HepG2 (cell line): ENCODE results near the gene MEX3C. TPM values are rescaled to one million over a fixed set of nuclear protein-coding genes. Genes with fewer than 3 reads are reported as not detected.
A peak's percentile ranks its signal among the peaks of the same experiment; 100 is the strongest.

Experiments
- ADNP ChIP-seq: sonication (generic); formaldehyde crosslinking; IDR thresholded peaks from 2 replicates; pipeline ENCODE4 v1.4.0; 2020; ENCODE audit warnings: missing genetic modification reagents
- NR3C1 ChIP-seq: sonication (generic); formaldehyde crosslinking; IDR thresholded peaks from 2 replicates; pipeline ENCODE4 v1.4.0; 2020; ENCODE audit warnings: missing genetic modification reagents
- PLSCR1 ChIP-seq: sonication (generic); formaldehyde crosslinking; IDR thresholded peaks from 2 replicates; pipeline ENCODE4 v1.5.0; 2020; ENCODE audit warnings: missing genetic modification reagents, mild to moderate bottlenecking, borderline replicate concordance
- POLR2A ChIP-seq, 2 experiments: IDR thresholded peaks; 2 replicates each; pipeline ENCODE4 v1.6.1; 2011; ENCODE audit warnings: low read depth in 2 of 2, low read length in 2 of 2, mild to moderate bottlenecking in 1 of 2, moderate library complexity in 1 of 2; ENCODE audit not compliant: insufficient read depth in 1 of 2
- POLR2AphosphoS5 ChIP-seq: IDR thresholded peaks from 2 replicates; pipeline ENCODE4 v1.6.1; 2012; ENCODE audit warnings: low read depth, low read length
- RARA ChIP-seq: IDR thresholded peaks from 2 replicates; pipeline ENCODE4 v1.6.1; 2016; ENCODE audit warnings: missing genetic modification reagents, missing compliant biosample characterization
- SRSF1 ChIP-seq: fragments of 200-400 bp; formaldehyde crosslinking; optimal IDR thresholded peaks from 2 replicates; pipeline ENCODE3; 2017; ENCODE audit warnings: mild to moderate bottlenecking, low read depth, low read length, moderate library complexity
- STAG1 ChIP-seq: sonication (generic); formaldehyde crosslinking; IDR thresholded peaks from 2 replicates; pipeline ENCODE4 v1.4.0; 2020; ENCODE audit warnings: missing genetic modification reagents
- TMF1 ChIP-seq: sonication (generic); formaldehyde crosslinking; IDR thresholded peaks from 2 replicates; pipeline ENCODE4 v1.8.1; 2022; ENCODE audit warnings: low read depth, missing genetic modification reagents
- ZBTB7B ChIP-seq: sonication (generic); formaldehyde crosslinking; IDR thresholded peaks from 2 replicates; pipeline ENCODE4 v1.4.0; 2020; ENCODE audit warnings: missing genetic modification reagents
- ZC3H13 ChIP-seq: sonication (generic); formaldehyde crosslinking; IDR thresholded peaks from 2 replicates; pipeline ENCODE4 v1.8.1; 2023; ENCODE audit warnings: mild to moderate bottlenecking, missing genetic modification reagents, moderate library complexity
- ZNF251 ChIP-seq: sonication (generic); formaldehyde crosslinking; IDR thresholded peaks from 2 replicates; pipeline ENCODE4 v1.9.0; 2021; ENCODE audit warnings: mild to moderate bottlenecking, missing genetic modification reagents
- ZNF274 ChIP-seq: sonication (generic); formaldehyde crosslinking; IDR thresholded peaks from 2 replicates; pipeline ENCODE4 v1.5.1; 2020; ENCODE audit warnings: mild to moderate bottlenecking, missing genetic modification reagents
- ZNF335 ChIP-seq: sonication (generic); formaldehyde crosslinking; IDR thresholded peaks from 2 replicates; pipeline ENCODE4 v1.4.0; 2020; ENCODE audit warnings: missing genetic modification reagents
- ZNF451 ChIP-seq: sonication (generic); formaldehyde crosslinking; IDR thresholded peaks from 2 replicates; pipeline ENCODE4 v1.5.0; 2020; ENCODE audit warnings: mild to moderate bottlenecking, missing genetic modification reagents
- ZNF503 ChIP-seq: sonication (generic); formaldehyde crosslinking; IDR thresholded peaks from 2 replicates; pipeline ENCODE4 v1.4.0; 2020; ENCODE audit warnings: missing genetic modification reagents
- ZNF644 ChIP-seq: IDR thresholded peaks from 2 replicates; pipeline ENCODE4 v1.6.1; 2016; ENCODE audit warnings: low read depth
- ZNF781 ChIP-seq: sonication (generic); formaldehyde crosslinking; IDR thresholded peaks from 2 replicates; pipeline ENCODE4 v1.5.1; 2020; ENCODE audit warnings: borderline replicate concordance, mild to moderate bottlenecking, missing genetic modification reagents; ENCODE audit errors: not compliant biosample characterization
- polyA plus RNA-seq, 8 experiments: library from polyadenylated mRNA; depleted of rRNA in 3 of 8; stranded (reverse) in 7 of 8; unstranded in 1 of 8; fragments of >200 nt; fragmentation: Illumina TruSeq in 4 of 8; extraction: Trizol in 4 of 8; gene quantifications; 2 replicates each; pipeline versions ENCODE4 v1.2.1 to v1.2.3, GENCODE V29; 2011 to 2016; ENCODE audit warnings: low read depth in 4 of 8, missing spikeins in 1 of 8, mixed read lengths in 1 of 8; ENCODE audit not compliant: insufficient read depth in 1 of 8
- total RNA-seq, 5 experiments: library from RNA; depleted of rRNA; stranded (reverse); fragments of >200 nt; fragmentation: Illumina TruSeq; extraction: Trizol; gene quantifications; 2 replicates each; pipeline ENCODE4 v1.2.3, GENCODE V29; 2016; ENCODE audit warnings: low read depth in 1 of 5
- TF ChIP-seq, protein P1 (sequence below), 2 experiments: fragments of 450-650 bp in 1 of 2; sonication (generic) in 1 of 2; formaldehyde crosslinking in 1 of 2; IDR thresholded peaks; 2 replicates each; pipeline versions ENCODE4 v1.6.1 to v1.8.0; 2016 to 2022; ENCODE audit warnings: antibody characterized with exemption in 1 of 2, mild to moderate bottlenecking in 1 of 2, missing genetic modification reagents in 1 of 2
- TF ChIP-seq, protein P2 (sequence below): sonication (generic); formaldehyde crosslinking; IDR thresholded peaks from 2 replicates; pipeline ENCODE4 v1.8.1; 2022; ENCODE audit warnings: mild to moderate bottlenecking, missing genetic modification reagents

Gene MEX3C
- total and polyA plus RNA-seq, 2 of the 13 experiments (the other 11 are each of a cell fraction or from before 2014, with no cell fraction given), result 34.8 to 36.4 TPM

DNA sequence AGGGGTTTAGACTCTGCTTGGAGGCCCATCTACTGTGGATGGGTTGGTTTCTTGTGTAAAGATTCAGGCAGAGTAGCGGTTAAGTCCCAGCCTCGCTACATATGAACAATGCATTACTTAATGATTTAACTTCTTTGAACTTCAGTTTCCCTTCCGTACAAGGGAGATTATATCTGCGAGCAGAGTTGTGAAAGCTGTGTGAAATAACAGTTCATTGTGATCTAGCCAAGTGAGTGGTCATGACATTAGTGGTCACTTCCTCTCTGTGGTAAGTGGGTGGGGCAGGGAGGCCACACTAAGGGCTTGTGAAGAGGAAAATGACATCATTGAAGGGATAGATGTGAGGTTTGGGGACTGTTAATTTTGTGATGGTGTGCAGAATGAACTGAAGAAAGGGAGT is 14.1 kb upstream of the MEX3C start (continued):
- TF ChIP-seq, protein P1, sequence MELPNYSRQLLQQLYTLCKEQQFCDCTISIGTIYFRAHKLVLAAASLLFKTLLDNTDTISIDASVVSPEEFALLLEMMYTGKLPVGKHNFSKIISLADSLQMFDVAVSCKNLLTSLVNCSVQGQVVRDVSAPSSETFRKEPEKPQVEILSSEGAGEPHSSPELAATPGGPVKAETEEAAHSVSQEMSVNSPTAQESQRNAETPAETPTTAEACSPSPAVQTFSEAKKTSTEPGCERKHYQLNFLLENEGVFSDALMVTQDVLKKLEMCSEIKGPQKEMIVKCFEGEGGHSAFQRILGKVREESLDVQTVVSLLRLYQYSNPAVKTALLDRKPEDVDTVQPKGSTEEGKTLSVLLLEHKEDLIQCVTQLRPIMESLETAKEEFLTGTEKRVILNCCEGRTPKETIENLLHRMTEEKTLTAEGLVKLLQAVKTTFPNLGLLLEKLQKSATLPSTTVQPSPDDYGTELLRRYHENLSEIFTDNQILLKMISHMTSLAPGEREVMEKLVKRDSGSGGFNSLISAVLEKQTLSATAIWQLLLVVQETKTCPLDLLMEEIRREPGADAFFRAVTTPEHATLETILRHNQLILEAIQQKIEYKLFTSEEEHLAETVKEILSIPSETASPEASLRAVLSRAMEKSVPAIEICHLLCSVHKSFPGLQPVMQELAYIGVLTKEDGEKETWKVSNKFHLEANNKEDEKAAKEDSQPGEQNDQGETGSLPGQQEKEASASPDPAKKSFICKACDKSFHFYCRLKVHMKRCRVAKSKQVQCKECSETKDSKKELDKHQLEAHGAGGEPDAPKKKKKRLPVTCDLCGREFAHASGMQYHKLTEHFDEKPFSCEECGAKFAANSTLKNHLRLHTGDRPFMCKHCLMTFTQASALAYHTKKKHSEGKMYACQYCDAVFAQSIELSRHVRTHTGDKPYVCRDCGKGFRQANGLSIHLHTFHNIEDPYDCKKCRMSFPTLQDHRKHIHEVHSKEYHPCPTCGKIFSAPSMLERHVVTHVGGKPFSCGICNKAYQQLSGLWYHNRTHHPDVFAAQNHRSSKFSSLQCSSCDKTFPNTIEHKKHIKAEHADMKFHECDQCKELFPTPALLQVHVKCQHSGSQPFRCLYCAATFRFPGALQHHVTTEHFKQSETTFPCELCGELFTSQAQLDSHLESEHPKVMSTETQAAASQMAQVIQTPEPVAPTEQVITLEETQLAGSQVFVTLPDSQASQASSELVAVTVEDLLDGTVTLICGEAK (IDR thresholded peaks at IDR 0.05), result no peak
- TF ChIP-seq, protein P1 (CRISPR knock-in tag; IDR thresholded peaks at IDR 0.05), result no peak
- TF ChIP-seq ZNF335 (CRISPR knock-in tag), result no peak
- no peak for TF ChIP-seq ZNF274 (CRISPR knock-in tag)
- no peak for TF ChIP-seq ZBTB7B (CRISPR knock-in tag)
- no peak for TF ChIP-seq ZNF503 (CRISPR knock-in tag)
- no peak for TF ChIP-seq ZNF451 (CRISPR knock-in tag)
- TF ChIP-seq ADNP, result no peak
- TF ChIP-seq ZC3H13 (CRISPR knock-in tag), result no peak
- 0 out of 2 replicates have a peak, but pooled peaks have one; percentile 21 for TF ChIP-seq ZNF644 (CRISPR knock-in tag)
- no peak for TF ChIP-seq ZNF781 (CRISPR knock-in tag)
- TF ChIP-seq, protein P2, sequence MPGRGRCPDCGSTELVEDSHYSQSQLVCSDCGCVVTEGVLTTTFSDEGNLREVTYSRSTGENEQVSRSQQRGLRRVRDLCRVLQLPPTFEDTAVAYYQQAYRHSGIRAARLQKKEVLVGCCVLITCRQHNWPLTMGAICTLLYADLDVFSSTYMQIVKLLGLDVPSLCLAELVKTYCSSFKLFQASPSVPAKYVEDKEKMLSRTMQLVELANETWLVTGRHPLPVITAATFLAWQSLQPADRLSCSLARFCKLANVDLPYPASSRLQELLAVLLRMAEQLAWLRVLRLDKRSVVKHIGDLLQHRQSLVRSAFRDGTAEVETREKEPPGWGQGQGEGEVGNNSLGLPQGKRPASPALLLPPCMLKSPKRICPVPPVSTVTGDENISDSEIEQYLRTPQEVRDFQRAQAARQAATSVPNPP (CRISPR knock-in tag), result no peak
- TF ChIP-seq ZNF251 (CRISPR knock-in tag), result no peak
- no peak for TF ChIP-seq PLSCR1 (CRISPR knock-in tag)
- TF ChIP-seq TMF1, result no peak
- no peak for TF ChIP-seq POLR2AphosphoS5
- TF ChIP-seq NR3C1 (CRISPR knock-in tag), result no peak
- no peak for TF ChIP-seq POLR2A (IDR thresholded peaks at IDR 0.05; ENCODE audit: insufficient read depth in 1 of 2, low read depth in 2 of 2, low read length in 2 of 2)
- TF ChIP-seq RARA (CRISPR knock-in tag), result peak; percentile 26; the same call in 1 of the 2 replicates
- TF ChIP-seq STAG1, result no peak
- TF ChIP-seq SRSF1, result no peak
